HG02759 (cell line): Measurements from ENCODE around the gene HRH3.

Experiments used
- ATAC-seq: cut with Tn5 transposase; IDR thresholded peaks from one replicate; pipeline ENCODE4 v1.9.1; 2021; ENCODE audit warnings: mild to moderate bottlenecking, moderate library complexity; ENCODE audit not compliant: unreplicated experiment

Gene HRH3

DNA sequence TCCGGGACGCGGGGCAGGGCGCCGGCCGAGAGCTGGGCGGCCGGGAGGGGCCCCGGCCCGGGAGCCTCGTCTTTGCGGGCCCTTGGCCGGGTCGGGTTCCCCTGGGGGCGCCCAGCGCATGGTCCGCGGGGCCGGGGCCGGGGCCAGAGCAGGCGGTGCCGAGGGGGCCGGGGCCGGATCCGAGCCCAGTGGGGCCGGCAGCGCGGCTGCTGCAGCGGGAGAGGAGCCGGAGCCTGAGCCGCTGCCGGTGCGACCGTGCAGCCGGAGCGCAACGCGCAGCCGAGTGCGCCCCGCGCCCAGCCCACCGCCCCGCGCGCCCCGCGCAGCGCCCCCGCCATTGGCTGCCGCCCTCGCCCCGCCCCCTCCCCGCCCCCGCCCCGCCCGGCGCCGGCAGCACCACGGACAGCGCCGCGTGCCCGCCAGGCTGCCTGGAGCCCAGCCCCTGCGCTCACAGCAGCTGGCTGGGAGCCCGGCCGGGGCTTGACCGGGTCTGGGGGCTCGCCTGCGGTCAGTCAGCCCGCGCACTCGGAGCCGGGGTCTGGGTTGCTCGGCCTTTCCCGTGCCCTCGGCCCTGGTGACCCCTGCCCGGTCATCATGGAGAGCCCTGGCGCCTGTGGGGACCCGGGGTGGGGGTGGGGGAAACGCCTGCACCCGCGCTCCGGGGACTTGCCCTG lies at the start of gene HRH3:
HRH3 (minus strand) TSS at position 287 of the 674 bp plus-strand sequence. CDS start 308 bp downstream, outside the sequence.
- peak; percentile 63 for ATAC-seq

DNA sequence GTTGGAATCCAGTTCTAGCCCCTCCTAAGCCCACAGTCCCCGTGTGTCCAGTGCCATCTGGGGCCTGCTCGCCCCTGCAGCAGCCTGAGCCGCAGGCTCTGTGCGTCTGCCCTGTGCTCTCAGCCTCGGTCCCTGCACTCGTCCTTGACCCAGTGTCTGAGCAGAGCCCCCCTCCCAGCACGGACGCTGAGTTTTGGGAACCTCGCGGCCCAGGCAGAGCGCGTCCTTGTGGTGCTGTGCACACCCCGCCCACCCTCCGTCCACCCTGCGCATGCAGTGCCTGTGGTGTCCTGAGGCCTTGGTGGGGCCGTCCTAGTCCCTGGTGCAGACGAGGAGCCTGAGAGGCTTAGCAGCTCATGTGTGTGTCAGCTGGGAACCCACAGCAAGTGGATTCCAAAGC lies 49.8 kb upstream of the HRH3 start:
- ATAC-seq: no peak

DNA sequence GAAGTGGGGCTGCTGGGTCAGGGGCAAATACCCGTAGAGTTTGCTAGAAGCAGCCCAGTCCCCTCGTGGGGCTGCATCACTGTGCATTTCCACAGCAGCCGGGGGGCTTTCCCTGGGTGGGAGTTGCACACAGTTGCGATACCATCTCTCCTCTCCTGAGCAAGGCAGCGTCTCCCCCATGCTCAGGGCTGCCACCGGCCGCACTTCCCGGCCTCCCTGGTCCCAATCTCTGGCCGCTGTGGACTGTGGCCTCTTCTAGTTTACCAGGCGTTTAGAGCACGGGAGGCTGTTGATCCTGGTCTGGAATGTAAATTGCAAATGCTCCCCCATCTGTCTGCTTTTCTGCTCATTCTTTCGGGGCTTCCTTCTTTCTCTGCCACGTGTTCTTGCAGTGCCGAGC lies 49.3 kb upstream of the HRH3 start:
- ATAC-seq: no peak

DNA sequence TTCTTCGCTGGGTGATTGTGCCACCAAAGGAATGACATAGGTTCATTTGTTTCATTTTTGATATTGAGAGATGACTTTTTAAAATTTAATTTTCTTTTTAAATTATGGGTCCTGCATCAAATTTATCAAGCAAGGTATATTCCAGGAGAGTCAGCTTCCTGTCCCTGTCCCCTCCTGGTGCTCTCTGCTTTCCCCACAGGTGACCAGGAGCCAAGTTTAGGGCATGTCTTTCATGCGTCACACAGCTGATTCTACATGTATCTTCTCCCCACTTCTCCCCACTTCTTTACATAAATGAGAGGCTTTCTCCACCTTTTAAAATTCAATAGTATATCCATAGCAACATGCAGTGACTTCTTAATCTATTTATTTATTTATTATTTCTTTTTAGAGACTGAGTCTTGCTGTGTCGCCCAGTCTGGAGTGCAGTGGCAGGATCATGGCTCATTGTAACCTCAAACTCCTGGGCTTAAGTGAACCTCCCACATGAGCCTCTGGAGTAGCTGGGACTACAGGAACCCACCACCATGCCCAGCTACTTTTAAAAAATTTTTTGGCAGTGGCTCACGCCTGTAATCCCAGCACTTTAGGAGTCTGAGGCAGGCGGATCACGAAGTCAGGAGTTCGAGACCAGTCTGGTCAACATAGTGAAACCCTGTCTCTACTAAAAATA lies 48.3 kb upstream of the HRH3 start:
- no peak for ATAC-seq

DNA sequence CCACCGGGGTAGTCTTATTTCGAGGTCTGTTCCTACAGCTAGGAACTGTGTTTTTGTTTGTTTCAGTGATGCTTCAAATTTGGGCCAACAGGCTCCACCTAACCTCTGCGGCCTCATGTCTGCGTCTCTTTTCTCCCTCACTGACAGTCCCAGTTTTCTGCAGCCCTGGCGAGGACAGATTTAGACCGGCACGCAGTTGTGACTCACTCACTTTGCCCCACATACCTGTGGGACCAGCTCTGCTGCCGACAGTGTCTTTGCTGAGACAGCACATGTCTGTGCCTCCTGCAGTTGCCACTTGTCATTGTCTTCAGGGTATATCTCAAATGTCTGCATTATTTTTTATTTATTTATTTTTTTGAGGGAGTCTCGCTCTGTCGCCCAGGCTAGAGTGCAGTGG lies 47.5 kb upstream of the HRH3 start:
- ATAC-seq: no peak

DNA sequence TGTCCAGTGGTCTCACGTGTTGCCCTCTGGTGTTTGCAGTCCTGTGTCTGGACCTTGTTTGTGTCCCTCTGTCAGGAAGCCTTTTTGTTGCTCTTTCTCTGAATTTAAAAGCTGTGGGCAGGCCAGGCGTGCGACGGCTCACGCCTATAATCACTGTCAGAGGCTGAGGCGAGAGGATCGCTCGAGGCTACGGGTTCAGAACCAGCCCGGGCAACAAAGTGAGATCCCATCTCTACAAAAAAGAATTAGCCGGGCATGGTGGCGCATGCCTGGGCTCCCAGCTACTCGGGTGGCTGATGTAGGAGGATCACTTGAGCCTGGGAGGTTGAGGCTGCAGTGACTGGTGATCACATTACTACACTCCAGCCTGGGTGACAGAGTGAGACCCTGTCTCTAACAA lies 46.8 kb upstream of the HRH3 start:
- ATAC-seq: no peak

DNA sequence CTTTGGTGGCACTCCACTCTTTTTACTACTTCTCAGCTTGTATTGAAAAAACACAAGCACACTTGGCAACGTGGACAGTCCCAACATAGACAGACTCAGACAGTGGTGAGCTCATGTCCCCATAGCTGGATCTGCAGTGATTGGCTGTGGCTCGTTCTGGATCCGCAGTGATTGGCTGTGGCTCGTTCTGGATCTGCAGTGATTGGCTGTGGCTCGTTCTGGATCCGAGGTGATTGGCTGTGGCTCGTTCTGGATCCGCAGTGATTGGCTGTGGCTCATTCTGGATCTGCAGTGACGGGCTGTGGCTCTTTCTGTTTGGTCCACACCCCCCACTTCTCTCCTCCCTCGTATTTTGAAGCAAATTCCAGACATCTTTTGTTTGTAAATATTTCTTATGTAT lies 46.3 kb upstream of the HRH3 start:
- no peak for ATAC-seq

DNA sequence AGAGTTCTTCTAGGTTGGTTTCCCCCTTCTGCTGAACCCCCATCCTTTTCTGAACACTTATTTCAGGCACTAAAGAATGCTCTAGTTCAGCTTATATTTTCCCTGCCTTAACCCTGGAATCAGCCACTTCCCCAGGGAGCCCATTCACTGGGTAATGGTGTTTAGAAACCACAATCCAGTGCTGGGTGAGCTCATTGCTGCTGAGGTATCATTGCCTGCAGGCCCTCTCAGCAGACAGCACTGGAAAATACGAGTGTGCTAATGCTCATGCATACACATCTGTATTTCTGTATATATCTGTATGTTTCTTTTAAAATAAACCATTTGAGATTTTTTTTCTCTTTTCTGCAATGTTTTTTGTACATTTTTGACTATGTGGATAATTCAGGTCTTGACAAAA lies 45.3 kb upstream of the HRH3 start:
- no peak for ATAC-seq

DNA sequence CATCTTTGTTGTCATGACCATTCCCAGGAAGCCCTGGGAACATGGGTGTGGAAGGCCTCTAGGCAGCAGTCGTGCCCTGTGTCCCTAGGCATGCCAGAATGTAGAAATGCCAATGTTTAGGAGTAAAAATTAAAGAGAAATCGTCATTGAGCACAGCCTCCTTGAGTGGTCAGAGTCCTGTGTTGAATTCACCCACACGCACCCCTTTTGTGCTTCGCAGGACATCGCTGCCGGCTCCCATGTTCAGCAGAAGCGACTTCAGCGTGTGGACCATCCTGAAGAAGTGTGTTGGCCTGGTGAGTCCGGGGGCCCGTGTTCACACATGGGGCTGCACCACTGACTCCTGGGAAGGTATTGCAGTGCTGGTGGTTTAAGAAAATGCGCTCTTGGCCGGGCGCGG lies 43.3 kb upstream of the HRH3 start:
- ATAC-seq: no peak

DNA sequence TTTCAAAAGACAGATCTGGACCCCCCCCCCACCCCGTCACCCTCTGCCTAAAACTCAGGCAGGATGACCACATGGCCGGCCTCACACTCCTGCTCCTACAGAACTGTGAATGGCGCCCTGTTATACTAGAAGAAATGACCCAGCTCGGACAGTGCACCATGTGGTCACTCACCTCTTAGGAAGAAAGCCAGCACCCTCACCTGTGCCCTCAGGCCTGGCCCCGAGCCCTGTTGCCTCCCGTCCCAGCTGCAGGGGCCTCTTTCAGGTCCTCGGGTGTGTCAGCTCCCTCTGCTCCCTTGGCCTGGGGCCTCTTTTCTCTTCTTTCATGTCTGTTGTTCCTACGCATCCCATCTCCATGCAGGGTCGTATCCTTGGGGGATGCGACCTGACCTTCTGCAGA lies 42.0 kb upstream of the HRH3 start:
- no peak for ATAC-seq

DNA sequence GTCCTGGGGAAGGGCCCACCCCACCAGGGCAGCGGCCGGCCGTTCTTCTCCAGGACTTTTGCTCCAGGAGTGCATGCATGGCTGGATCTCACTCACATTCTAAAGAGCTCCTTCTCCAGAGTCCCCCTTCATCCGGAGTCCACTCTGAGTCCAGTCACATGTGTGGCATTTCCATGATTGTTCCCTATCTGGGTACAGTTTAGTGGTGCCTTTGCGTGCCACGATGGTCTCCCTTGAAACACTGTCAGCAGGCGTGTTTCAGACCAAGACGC lies 39.2 kb upstream of the HRH3 start:
- ATAC-seq: no peak

DNA sequence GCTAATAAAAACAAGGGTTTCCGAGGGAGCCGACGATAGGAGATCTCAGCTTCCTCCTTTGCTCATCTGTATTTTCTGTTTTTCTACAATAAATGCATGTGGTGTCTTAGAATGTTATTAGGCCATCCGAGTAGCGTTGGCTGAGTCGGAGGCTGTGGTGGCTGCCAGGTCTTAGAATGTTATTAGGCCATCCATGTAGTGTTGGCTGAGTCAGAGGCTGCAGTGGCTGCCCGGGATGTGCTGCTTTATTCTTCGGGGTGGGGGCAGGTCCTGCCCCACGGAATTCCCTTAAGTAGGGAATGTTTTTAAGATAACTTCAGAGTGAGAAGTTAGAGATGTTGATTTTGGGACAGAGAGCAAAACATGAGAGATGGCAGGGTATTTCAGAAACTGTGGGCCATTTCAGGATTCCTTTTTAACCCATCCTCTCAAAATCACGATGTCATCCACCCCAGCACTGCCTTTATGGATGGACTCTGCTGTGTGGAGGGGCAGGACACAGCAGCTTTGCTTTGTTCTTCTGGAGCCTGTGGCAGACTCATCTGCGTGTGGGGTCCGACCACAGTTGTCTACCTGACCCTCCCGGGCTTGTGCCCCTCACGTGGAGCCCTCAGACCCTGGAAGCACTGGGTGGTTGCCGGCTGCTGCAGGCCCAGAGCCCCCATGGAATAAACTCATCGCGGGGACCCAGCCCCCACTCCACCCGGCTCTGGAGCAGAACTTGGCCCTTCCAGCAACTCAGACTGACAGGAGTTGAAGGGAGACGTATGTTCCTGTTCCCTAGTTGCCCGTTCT lies 38.6 kb upstream of the HRH3 start:
- no peak for ATAC-seq

DNA sequence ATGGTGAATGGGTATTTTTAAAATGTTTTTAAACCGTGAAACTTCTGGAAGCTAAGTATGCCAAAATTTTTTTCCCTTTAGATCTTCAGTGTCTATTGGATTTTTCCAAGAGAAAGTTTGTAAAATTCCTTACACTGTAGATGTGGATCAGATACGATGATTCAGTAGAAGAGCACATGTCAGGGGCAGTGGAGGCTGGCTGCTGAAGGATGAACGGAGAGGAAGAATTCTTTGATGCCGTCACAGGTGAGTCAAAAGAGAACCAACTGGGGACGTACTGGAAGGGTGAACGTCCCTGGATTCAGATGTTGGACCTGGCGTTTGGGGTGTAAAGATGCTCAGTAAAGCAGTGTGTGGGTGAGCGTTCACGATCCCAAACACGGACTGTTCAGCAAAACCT lies 35.9 kb upstream of the HRH3 start:
- no peak for ATAC-seq

DNA sequence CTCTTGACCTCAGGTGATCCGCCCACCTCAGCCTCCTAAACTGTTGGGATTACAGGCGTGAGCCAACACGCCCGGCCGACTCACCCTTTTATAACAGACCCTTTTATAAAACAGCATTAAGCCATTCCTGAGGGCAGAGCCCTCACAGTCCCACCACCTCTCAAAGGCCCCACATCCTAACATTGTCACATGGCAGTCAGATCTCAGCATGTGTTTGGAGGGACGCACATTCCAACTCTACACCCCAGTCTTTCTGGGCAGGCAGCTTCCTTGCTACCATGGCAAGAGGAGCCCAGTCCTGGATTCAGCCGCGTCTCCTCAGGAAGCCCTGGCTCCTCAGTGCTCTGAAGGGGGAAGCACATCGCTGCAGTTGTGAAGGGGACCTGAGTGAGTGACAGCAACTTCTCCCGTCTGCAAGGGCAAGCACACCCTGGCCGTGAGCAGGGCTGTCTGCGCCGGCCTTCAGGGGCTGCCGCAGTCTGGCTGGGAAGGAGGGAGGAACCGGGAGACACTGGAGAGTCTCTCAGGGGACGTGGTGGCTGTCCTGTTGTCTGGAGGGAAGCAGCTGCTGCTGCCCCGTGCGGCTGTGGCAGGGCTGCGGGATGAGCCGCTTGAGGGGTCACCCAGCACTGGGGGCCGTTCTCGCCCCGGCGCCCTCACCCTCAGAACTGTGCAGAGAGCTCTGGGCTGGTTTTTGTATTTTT lies 34.1 kb upstream of the HRH3 start:
- ATAC-seq: no peak

DNA sequence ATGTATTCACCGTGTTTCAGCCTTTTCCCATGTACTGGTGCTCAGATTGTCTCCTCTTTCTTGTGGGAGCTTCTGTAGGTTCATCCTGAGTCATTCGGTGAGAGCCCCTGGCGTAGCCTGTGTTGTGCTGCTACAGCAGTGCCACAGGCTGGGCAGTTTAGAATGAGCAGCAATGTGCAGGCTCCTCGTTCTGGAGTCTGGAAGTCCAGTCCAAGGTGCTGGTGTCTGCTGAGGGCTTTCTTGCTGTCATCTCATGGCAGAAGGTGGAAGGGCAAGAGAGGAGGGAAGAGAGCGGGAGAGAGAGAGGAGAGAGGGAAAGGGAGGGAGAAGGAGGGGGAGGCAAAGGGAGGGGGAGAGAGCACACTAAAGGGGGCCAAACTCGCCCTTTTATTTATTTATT lies 33.3 kb upstream of the HRH3 start:
- ATAC-seq: no peak

DNA sequence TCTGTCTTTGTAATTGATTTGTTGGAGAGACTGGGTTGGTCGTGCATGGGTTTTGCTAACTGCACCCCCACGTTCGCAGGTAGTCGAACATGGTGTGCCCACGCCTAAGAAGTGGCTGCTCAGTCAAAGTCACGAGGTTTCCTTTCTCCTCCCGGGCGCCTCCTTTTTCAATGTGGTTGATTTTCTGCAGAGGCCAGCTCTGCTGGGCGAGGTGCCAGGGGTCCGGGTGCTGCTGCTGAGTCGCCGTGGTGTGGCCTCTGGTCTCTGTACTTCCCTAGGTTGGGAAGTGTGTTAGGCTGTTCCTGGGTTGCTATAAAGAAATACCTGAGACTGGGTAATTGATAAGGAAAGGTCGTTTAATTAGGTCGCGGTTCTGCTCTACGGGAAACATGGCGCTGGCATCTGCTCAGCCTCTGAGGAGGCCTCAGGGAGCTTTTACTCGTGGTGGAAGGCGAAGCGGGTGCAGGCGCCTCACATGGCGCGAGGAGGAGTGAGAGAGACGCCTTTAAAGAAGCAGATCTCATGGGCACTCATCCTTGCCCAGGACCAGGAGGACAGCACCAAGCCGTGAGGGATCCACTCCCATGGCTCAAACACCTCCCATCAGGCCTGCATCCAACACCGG lies 32.4 kb upstream of the HRH3 start:
- ATAC-seq: no peak

DNA sequence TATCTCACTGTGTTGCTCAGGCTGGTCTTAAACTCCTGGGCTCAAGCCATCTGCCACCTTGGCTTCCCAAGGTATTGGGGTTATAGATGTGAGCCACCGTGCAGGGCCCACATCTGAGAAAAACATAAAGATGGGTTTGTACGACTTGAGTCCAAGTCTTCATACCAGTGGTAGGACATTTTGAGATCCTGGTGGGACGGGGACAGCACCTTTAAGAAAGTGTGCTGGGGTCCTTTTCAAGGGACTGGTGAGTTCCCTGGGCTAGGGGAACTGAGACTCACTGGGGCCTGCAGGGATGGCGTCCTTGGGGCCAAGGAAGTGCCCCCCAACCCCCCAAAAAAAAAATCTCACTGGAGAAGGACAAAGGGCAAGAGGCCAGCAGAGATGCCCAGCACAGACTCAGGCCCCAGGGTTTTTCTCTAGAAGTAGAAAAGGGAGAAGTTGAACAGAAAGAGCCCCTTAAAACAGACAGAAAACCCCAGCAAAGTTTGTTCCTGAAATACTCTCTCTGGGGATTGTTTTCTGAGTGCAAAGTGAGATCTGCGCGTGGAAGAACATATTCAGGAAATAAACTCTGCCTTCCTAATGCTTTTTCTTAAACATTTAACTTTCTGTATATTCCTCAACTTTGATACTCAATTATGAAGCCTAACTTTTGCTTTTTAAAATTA lies 28.9 kb upstream of the HRH3 start:
- ATAC-seq: no peak

DNA sequence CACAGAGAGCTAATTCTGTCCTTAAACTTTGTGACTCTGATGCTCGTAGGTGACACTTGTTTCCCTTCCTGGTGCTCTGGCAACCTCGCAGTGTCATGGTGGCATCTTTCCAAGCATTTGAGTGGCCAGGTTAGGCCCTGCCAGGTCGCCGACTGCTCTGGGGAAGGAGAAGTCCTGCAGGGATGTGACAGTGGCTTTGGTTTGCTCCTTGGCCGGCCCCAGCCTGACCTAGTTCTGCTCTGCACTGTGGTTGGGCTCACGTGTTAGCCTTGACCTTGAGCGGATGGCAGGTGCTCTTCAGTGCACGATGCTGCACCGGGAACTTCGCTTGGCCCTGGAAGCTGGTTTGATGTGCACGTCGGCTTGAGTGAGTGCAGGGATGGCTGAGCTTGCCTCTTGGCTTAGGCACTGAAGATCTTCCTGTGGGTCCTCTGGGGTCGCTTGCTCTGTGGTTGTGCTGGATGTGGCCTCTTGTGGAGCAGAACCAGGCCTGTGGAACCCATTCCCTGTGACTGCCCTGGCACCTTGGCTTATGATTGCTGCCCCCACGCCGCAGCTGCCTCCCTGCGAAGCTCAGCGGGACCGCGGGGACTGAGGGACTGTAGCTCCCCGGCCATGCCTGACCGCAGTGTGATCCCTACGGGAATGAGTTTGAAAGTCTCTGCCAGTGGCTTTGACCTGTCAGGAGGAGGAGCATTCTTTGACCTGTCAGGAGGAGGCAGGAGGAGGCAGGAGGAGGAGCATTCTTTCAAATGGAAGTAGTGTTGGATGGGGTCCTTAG lies 27.0 kb upstream of the HRH3 start:
- no peak for ATAC-seq

DNA sequence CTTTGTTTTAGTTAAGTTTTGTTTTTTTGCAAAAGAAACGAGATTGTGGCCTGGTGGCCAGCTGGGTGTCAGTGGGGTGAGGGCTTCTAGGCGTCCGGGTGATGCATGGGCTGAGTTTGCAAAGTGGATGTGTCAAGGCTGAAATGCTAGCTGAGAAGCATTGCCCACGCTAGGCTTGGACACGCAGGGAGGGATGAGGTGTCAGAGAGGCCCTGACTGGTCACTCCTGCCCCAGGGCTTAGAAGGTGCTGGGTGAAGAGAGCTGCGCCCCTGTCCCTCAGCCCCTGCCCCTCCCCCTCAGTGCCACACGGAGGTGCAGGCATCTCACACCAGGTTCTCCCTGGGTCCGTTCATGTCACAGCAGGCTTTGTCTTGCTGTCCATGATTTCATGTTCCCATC lies 26.4 kb upstream of the HRH3 start:
- ATAC-seq: no peak

DNA sequence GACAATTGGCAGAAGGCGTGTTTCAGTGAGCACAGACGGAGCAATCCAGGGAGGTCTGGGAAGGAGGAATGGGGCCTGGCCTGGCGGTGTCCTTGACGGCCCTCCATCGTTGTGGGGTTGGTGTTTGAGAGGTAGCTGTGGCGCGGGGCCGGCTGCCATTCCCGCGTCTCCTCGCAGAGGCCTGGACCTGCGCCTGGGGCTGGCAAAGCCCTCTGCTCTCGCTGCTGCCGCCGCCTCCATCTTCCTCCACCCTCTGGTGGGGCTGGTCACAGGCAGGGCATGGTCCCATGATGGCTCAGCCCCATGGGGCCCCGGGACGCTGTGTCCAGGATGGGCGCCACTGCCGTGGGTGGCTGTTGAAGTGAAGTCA lies 25.8 kb upstream of the HRH3 start:
- no peak for ATAC-seq
